HCEC 1CT (cell line): ENCODE data around the gene NEURL1B.

Experiments
- DNase-seq: peaks from one replicate; pipeline ENCODE4 v3.0.0-alpha.2; 2017

The NEURL1B gene

GRCh38 chr5:172610643-172611042 lies 30.4 kb upstream of the NEURL1B start:
- DNase-seq, result no peak

- no peak for DNase-seq
Measured at GRCh38 chr5:172611913-172612312, 29.1 kb upstream of the NEURL1B start.

GRCh38 chr5:172612771-172613170 lies 28.3 kb upstream of the NEURL1B start:
- DNase-seq, result no peak

GRCh38 chr5:172616136-172616535 lies 24.9 kb upstream of the NEURL1B start:
- no peak for DNase-seq

- no peak for DNase-seq
Measured at GRCh38 chr5:172616730-172617129, 24.3 kb upstream of the NEURL1B start.

- DNase-seq, result no peak
Measured at GRCh38 chr5:172617817-172618216, 23.2 kb upstream of the NEURL1B start.

- no peak for DNase-seq
Measured at GRCh38 chr5:172618574-172619365, 22.3 kb upstream of the NEURL1B start.

GRCh38 chr5:172620506-172620905 lies 20.6 kb upstream of the NEURL1B start:
- DNase-seq, result no peak

- no peak for DNase-seq
Measured at GRCh38 chr5:172622091-172623046, 18.7 kb upstream of the NEURL1B start.

- no peak for DNase-seq
Measured at GRCh38 chr5:172623313-172623980, 17.6 kb upstream of the NEURL1B start.

- no peak for DNase-seq
Measured at GRCh38 chr5:172624083-172624995, 16.7 kb upstream of the NEURL1B start.

- no peak for DNase-seq
Measured at GRCh38 chr5:172624996-172625964, 15.8 kb upstream of the NEURL1B start.

GRCh38 chr5:172626031-172626581 lies 15.0 kb upstream of the NEURL1B start:
- no peak for DNase-seq

- DNase-seq, result no peak
Measured at GRCh38 chr5:172630082-172630481, 11.0 kb upstream of the NEURL1B start.

GRCh38 chr5:172630482-172630881 lies 10.6 kb upstream of the NEURL1B start:
- DNase-seq, result no peak

GRCh38 chr5:172630986-172631385 lies 10.1 kb upstream of the NEURL1B start:
- no peak for DNase-seq

- DNase-seq, result no peak
Measured at GRCh38 chr5:172632346-172633092, 8.5 kb upstream of the NEURL1B start.

GRCh38 chr5:172633403-172633970 lies 7.6 kb upstream of the NEURL1B start:
- DNase-seq, result no peak

GRCh38 chr5:172634106-172634899 lies 6.8 kb upstream of the NEURL1B start:
- no peak for DNase-seq
